ENCODE results near the gene SSH3.

Gene SSH3

GRCh38 chr11:67299471-67300191 lies 3.7 kb upstream of the SSH3 start:
- no peak for DNase-seq

GRCh38 chr11:67300256-67300755 lies 3.0 kb upstream of the SSH3 start:
- no peak for DNase-seq

GRCh38 chr11:67300756-67301312 lies 2.5 kb upstream of the SSH3 start:
- DNase-seq, result no peak

GRCh38 chr11:67301313-67301921 lies 1.9 kb upstream of the SSH3 start:
- no peak for DNase-seq

GRCh38 chr11:67301951-67302516 lies 1.3 kb upstream of the SSH3 start:
- peak; percentile 78 for DNase-seq

GRCh38 chr11:67302571-67303131 lies 679 bp upstream of the SSH3 start:
- DNase-seq, result peak; percentile 50

- no peak for DNase-seq
Observed at GRCh38 chr11:67303835-67304411, 593 bp downstream of the SSH3 start.

GRCh38 chr11:67304511-67305113 lies 1.3 kb downstream of the SSH3 start:
- DNase-seq, result no peak

- no peak for DNase-seq
Observed at GRCh38 chr11:67306769-67307544, 3.6 kb downstream of the SSH3 start.

GRCh38 chr11:67307545-67308001 lies 4.2 kb downstream of the SSH3 start:
- DNase-seq, result no peak

- no peak for DNase-seq
Observed at GRCh38 chr11:67308031-67308866, 4.9 kb downstream of the SSH3 start.

GRCh38 chr11:67309166-67309565 lies 5.8 kb downstream of the SSH3 start:
- no peak for DNase-seq

GRCh38 chr11:67309661-67310061 lies 6.3 kb downstream of the SSH3 start:
- DNase-seq, result no peak

- no peak for DNase-seq
Observed at GRCh38 chr11:67310246-67311050, 7.1 kb downstream of the SSH3 start.

- no peak for DNase-seq
Observed at GRCh38 chr11:67311051-67311555, 7.8 kb downstream of the SSH3 start.

- DNase-seq, result no peak
Observed at GRCh38 chr11:67311556-67312082, 8.3 kb downstream of the SSH3 start.

- DNase-seq, result no peak
Observed at GRCh38 chr11:67312187-67313021, 9.1 kb downstream of the SSH3 start.

GRCh38 chr11:67313125-67313890 lies 10.0 kb downstream of the SSH3 start:
- no peak for DNase-seq
